ENCODE data around the gene OR4F29.
"Not testable (repeated sequence)": the region's sequence is repeated elsewhere in the genome, so short reads cannot be mapped to it uniquely, and the experiment has no call there.

OR4F29 gene

GRCh38 chr1:451578-451977, at the start of gene OR4F29:
Gene OR4F29, minus strand, starts transcription at chr1:451678. Its CDS starts 0 bp downstream, at chr1:451678.
- not testable (repeated sequence) for DNase-seq
